Measurements from ENCODE around the gene NCOA3.

The NCOA3 gene

GRCh38 chr20:47676219-47676721, 174.6 kb downstream of the NCOA3 start:
- DNase-seq (ENCODE audit: insufficient read length, low spot score) (no peak), FAIRE-seq (no peak)
- no peak for TF ChIP-seq CTCF (IDR thresholded peaks at IDR 0.05; ENCODE audit: insufficient read depth, missing control alignments)

GRCh38 chr20:47676912-47677634, 175.4 kb downstream of the NCOA3 start:
- TF ChIP-seq CTCF (IDR thresholded peaks at IDR 0.05; ENCODE audit: insufficient read depth, missing control alignments): no peak
- FAIRE-seq: no peak
- DNase-seq (ENCODE audit: insufficient read length, low spot score): no peak

- DNase-seq (ENCODE audit: insufficient read length, low spot score) (peak; percentile 73), FAIRE-seq (no peak)
- peak; percentile 73 for TF ChIP-seq CTCF (IDR thresholded peaks at IDR 0.05; ENCODE audit: insufficient read depth, missing control alignments)
Measured at GRCh38 chr20:47677635-47678453, 176.2 kb downstream of the NCOA3 start.

GRCh38 chr20:47678536-47678935, 176.8 kb downstream of the NCOA3 start:
- DNase-seq (ENCODE audit: insufficient read length, low spot score) (no peak), FAIRE-seq (no peak)
- TF ChIP-seq CTCF (IDR thresholded peaks at IDR 0.05; ENCODE audit: insufficient read depth, missing control alignments): no peak

- no peak for TF ChIP-seq CTCF (IDR thresholded peaks at IDR 0.05; ENCODE audit: insufficient read depth, missing control alignments)
- no peak for FAIRE-seq
- DNase-seq (ENCODE audit: insufficient read length, low spot score): no peak
Measured at GRCh38 chr20:47679462-47679861, 177.8 kb downstream of the NCOA3 start.

- TF ChIP-seq CTCF (IDR thresholded peaks at IDR 0.05; ENCODE audit: insufficient read depth, missing control alignments): no peak
- DNase-seq (ENCODE audit: insufficient read length, low spot score) (no peak), FAIRE-seq (no peak)
Measured at GRCh38 chr20:47680804-47681529, 179.3 kb downstream of the NCOA3 start.
